PFSK-1 (cell line): ENCODE data around the gene KRT78.

Source experiments
- FOXP2 ChIP-seq: optimal IDR thresholded peaks from 2 replicates; pipeline ENCODE3; 2011; ENCODE audit warnings: borderline replicate concordance, control low read depth, inconsistent platforms; ENCODE audit not compliant: insufficient read depth; ENCODE audit errors: extremely low read length, extremely low read depth
- POLR2AphosphoS5 ChIP-seq: IDR thresholded peaks from 2 replicates; pipeline ENCODE4 v1.6.1; 2012; ENCODE audit warnings: low read depth, mild to moderate bottlenecking, control low read depth, low read length, moderate library complexity
- SIN3A ChIP-seq: IDR thresholded peaks from 2 replicates; pipeline ENCODE4 v1.6.1; 2012; ENCODE audit warnings: mild to moderate bottlenecking, low read length, moderate library complexity, borderline replicate concordance; ENCODE audit not compliant: insufficient read depth
- TAF1 ChIP-seq: IDR thresholded peaks from 2 replicates; pipeline ENCODE4 v1.6.1; 2012; ENCODE audit warnings: low read length, control low read depth, borderline replicate concordance; ENCODE audit not compliant: insufficient read depth
- TF ChIP-seq, protein P1 (sequence below), 2 experiments: IDR thresholded peaks; 2 replicates each; pipeline versions ENCODE4 v1.6.1 to v1.8.0; 2011 to 2012; ENCODE audit warnings: low read depth in 2 of 2, low read length in 2 of 2, control low read depth in 1 of 2, inconsistent platforms in 1 of 2, mild to moderate bottlenecking in 1 of 2, moderate library complexity in 1 of 2; ENCODE audit not compliant: insufficient read depth in 1 of 2

KRT78 gene

DNA sequence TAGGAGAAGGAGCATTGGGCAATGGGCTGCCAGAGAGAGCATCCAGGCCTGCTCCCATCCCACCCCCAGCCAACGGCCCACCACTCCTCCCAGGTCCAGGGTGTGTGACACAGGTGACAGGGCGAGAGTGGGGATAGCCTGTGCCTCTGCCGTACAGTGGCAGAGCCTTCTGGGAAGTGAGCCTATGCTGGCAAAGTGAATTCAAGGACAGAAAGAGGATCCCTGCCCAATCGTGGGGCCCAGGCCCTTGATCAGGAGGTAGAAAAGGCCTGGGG lies 14.1 kb downstream of the KRT78 start:
- TF ChIP-seq POLR2AphosphoS5, result no peak
- TF ChIP-seq TAF1, result no peak
- TF ChIP-seq FOXP2, result no peak
- no peak for TF ChIP-seq SIN3A
- TF ChIP-seq, protein P1, sequence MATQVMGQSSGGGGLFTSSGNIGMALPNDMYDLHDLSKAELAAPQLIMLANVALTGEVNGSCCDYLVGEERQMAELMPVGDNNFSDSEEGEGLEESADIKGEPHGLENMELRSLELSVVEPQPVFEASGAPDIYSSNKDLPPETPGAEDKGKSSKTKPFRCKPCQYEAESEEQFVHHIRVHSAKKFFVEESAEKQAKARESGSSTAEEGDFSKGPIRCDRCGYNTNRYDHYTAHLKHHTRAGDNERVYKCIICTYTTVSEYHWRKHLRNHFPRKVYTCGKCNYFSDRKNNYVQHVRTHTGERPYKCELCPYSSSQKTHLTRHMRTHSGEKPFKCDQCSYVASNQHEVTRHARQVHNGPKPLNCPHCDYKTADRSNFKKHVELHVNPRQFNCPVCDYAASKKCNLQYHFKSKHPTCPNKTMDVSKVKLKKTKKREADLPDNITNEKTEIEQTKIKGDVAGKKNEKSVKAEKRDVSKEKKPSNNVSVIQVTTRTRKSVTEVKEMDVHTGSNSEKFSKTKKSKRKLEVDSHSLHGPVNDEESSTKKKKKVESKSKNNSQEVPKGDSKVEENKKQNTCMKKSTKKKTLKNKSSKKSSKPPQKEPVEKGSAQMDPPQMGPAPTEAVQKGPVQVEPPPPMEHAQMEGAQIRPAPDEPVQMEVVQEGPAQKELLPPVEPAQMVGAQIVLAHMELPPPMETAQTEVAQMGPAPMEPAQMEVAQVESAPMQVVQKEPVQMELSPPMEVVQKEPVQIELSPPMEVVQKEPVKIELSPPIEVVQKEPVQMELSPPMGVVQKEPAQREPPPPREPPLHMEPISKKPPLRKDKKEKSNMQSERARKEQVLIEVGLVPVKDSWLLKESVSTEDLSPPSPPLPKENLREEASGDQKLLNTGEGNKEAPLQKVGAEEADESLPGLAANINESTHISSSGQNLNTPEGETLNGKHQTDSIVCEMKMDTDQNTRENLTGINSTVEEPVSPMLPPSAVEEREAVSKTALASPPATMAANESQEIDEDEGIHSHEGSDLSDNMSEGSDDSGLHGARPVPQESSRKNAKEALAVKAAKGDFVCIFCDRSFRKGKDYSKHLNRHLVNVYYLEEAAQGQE (IDR thresholded peaks at IDR 0.05; ENCODE audit: insufficient read depth in 1 of 2, low read depth in 2 of 2, low read length in 2 of 2), result no peak

DNA sequence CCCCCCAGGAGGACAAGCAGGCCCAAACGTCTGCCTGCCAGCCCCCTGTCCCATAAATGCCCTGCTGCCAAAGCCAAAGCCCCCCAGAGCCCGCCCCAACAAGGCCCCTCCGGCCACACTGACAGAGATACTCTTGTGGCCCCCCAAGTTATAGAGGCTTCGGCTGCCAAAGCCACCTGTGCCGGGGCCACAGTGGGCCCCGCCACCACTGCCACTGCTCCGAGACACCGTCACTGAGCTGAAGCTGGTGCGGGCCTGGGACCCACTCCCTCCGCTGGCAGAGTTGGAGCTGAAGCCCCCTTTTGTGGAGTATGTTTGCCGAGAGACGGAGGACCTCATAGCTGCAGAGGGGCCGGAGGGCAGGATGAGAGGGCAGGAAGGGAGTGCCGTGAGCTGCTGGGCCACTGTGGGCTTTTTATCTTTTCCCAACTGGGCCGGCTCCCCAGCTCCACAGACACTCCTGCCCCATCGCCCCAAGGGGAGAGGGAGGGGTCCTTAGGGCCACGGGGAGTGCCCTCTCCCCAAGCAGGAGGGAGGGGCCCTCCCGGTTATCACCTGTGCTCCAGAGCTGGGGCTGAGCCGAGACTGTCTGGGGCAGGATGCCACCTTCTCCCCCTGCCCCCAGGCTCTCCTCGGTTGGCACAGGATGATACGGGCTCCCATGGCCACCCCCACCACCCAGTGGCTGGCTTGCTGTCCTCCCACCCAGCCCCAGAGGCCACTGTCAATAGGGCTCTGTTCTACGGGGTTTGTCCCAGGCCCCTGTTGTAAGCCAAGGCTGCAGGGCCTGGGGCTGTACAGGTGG lies 14.7 kb downstream of the KRT78 start, which contains the start of gene KRT79:
Gene KRT79, minus strand, starts transcription at position 390 of the 805 bp plus-strand sequence. Its CDS starts 51 bp downstream, at position 339.
- TF ChIP-seq FOXP2 (no peak), POLR2AphosphoS5 (no peak), SIN3A (no peak), TAF1 (no peak)
- TF ChIP-seq, protein P1 (IDR thresholded peaks at IDR 0.05; ENCODE audit: insufficient read depth in 1 of 2, low read depth in 2 of 2, low read length in 2 of 2), result no peak

DNA sequence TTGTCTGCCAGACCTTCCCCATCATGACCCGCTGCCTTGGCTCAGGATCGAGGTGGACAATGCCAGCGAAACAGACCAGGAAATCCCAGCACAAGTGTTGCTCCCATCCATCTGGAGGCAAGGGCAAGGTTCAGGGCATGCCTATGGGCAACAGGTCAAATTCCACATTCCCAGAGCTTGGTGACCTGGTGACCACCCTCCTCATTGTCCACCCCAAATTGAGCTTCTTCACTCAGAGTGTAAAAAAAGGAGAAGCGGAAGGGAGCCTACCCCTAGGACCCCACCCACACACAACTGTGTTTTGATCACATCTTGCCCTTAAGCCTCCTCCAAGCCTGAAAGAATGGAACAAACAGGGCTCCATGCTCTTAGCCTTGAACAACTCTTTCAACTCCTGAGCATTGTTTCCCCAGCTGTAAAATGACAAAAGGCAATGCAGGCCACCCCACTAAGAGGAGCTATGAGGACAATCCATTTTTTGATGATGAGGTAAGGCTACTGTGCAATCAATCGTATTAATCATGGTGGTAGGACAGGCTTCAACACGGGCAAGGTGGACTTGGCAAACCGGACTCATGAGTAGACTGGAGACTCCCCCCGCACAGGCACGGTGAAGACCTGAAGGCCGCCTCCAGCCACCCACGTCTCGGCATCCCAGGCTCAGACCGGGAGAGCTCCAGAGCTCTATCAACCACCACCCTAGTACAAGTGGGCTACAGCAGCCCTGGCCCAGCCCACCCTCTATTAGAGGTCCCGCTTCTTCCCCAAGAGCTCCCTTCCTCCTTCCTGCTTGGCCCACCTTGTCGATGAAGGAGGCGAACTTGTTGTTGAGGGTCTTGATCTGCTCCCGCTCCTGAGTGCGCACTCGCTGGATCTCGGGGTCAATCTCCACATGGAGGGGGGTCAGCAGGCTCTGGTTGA lies 15.5 kb downstream of the KRT78 start:
- TF ChIP-seq FOXP2, result no peak

DNA sequence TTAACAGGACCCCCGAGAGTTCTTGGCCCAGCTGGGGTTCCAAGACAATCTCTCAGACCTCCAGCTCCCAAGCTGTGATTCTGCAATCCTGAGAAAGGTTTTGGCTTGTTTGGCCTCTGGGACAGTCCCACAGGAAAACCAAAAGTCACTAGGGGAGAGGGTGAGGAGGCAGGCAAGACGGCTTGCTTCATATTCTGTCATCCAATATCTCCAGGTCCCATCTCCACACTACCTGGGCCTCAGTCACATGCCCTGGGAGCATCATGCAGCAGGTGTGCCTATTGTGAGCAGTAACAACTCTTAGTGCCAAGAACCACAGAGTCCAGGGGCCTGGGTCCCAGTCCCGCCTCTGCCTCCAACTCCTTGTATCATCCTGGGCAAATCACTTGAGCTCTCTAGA lies 16.3 kb downstream of the KRT78 start:
- TF ChIP-seq, protein P1 (IDR thresholded peaks at IDR 0.05; ENCODE audit: insufficient read depth in 1 of 2, low read depth in 2 of 2, low read length in 2 of 2), result no peak
- no peak for TF ChIP-seq TAF1
- no peak for TF ChIP-seq POLR2AphosphoS5
- no peak for TF ChIP-seq SIN3A
- no peak for TF ChIP-seq FOXP2

DNA sequence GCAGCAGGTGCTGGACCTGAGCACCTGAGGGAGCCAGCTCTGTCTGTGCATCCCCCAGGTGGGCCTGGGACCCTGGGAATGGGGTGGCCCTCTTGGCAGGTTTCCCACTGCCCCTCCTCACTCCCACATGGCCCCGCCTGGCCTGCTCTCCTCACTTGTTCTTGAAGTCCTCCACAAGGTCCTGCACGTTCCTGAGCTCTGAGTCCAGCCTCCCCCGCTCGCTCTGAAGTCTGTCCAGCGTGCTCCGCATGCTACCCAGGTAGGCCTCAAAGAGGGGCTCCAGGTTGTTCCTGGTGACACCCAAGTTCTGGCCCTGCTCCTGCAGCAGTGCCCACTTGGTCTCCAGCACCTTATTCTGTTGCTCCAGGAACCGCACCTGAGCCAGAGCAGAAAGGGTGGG lies 17.5 kb downstream of the KRT78 start:
- no peak for TF ChIP-seq SIN3A
- no peak for TF ChIP-seq POLR2AphosphoS5
- no peak for TF ChIP-seq FOXP2
- no peak for TF ChIP-seq TAF1
- TF ChIP-seq, protein P1 (IDR thresholded peaks at IDR 0.05; ENCODE audit: insufficient read depth in 1 of 2, low read depth in 2 of 2, low read length in 2 of 2), result no peak
